NCI-H2171 treated with DMSO at 0.1 percent for 48 hours (cell line): Measurements from ENCODE around the gene DYSF.
A peak's percentile ranks its signal among the peaks of the same experiment; 100 is the strongest.

Experiments
- DNase-seq: peaks from one replicate; lab custom pipeline; 2025; lab: John Stamatoyannopoulos, UW

DYSF gene

DNA sequence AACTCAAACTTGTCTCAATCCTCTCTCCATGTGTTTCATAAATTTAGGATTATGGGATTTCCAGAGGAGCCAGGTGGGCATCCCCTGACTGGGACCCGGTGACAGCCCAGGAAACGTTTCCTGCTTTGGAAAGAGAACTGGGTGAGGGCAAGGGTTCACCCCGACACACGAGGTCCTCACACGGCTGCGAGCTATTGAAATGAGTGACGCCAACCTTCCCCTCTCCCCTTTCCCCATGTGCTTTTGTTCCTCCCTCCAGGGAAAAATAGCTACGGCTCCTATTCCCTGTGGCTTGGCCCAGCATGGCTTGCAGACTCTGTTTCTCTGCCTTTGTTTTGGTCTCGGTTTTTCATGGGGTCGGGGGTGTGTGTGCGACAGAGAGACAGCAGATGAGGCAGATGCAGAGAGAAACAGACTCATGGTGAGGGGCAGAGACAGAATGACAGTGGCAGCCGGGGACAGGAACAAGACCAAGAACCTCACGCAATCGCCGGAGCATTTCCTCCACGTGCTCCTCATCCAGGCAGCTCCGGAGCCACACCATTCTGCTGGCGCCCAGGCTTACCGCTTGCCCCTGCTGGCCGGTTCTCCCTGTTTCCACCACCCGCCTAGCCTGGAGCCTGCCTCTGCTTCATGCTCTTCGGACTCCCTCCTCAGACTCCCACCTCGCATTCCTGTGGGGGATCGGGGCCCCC lies 238.5 kb downstream of the DYSF start:
- DNase-seq = no peak

DNA sequence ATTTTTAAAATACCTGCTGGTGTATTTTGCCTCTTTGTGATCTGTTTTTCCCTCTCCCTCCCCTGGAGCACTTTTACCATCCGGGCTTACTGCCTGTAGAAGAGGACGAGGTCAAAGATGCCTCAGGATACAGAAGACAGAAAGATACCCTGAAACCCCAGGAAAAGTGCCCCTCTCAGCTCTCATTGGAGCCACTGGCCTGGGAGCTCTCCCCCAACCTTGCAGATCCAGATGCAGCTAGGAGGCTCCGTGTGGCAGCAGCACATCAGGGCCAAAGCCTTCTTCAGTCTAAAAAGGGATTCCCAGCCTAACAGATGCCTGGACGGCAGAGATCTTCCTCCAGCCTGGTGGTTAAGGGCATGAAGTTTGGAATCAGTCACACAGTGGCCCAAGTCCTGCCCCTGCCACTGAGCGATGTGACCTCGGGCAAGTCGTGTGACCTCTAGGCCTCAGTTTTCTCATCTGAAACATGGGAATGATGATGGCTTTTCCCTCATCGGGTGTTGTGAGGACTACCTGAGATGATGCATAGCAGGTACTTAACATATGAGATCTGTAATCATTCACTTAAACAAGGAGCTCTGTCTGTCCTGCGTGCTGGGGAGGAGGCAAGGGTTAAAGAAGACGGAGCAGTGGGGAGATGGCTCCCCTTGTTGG lies 239.4 kb downstream of the DYSF start:
- DNase-seq = no peak

DNA sequence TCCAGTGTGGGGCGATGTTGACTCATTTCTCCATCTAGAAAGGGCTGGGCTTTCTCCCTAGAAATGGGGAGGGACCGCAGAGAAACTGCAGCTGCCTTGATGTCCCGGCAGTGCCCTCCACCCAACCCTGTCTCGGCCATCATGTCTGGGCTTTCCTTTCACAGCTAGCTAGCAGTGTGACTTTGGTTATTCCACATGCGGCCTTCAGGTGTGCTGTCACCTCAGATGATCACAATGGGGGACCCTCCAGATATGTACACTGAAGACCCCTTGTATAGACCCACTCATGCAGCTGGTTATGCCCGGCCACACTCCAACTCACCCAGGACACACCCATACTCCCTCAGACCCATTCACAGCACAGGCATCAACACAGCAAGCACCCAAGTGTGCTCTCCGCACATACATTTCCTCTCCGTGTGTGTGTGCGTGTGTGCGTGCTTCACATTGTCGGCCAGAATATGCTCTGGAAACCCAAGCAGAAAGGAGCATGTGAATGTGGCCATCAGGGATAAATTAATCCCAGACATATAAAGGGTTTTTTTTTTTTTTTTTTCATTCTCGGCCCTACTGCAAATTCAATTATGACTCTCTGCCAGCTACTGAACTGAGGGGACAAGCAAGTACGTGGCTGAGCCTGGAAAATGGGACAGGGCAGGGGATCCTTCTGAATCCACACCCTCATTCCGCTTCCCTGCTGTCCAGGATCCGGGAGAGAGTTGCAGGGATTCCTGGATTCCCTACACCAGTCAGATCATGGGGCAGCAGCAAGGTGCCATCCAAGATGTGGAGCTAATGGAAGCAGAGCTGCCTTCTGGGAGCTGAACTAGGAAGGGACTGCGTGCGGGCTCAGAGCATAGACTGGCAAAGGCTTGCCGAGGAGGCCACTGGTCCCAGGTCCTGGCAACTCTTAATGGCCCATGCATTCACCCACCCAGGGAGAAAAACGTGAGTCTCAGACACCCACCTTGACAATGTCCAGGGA lies 240.2 kb downstream of the DYSF start:
- no peak for DNase-seq

DNA sequence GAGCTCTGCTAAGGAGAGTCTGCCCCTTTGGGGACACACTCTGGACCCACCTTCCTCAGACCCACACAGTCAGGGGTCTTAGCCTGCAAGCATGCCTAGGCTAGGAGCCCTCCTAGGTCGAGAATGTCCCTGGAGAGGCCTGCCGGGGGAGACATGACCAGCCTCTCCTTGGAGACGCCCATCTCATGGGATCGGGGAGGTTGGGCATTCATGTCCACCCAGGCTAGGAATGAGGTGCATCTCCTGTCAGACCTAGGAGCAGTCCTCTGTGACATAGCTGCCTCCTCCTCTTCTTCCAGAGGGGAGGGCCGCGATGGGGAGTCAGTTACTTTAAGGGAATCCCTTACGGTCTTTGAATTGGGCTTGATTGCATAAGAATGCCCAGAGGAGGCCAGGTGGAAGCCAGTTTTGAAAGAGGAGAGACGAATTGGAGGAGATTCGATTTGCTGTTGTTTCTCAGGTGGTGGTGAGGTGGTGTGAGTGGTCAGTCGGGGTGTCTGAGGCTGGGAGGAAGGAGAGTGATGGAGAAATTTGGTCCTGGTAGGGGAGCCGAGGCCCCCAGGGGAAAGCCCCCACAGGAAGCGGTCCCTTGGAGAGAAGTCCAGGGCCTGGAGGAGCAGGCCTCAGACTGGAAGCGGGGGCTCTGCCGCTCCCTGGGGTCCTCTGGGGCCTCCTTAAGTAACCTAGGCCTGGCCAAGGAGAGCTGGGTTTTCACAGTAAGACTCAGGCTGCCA lies 241.3 kb downstream of the DYSF start:
- no peak for DNase-seq

DNA sequence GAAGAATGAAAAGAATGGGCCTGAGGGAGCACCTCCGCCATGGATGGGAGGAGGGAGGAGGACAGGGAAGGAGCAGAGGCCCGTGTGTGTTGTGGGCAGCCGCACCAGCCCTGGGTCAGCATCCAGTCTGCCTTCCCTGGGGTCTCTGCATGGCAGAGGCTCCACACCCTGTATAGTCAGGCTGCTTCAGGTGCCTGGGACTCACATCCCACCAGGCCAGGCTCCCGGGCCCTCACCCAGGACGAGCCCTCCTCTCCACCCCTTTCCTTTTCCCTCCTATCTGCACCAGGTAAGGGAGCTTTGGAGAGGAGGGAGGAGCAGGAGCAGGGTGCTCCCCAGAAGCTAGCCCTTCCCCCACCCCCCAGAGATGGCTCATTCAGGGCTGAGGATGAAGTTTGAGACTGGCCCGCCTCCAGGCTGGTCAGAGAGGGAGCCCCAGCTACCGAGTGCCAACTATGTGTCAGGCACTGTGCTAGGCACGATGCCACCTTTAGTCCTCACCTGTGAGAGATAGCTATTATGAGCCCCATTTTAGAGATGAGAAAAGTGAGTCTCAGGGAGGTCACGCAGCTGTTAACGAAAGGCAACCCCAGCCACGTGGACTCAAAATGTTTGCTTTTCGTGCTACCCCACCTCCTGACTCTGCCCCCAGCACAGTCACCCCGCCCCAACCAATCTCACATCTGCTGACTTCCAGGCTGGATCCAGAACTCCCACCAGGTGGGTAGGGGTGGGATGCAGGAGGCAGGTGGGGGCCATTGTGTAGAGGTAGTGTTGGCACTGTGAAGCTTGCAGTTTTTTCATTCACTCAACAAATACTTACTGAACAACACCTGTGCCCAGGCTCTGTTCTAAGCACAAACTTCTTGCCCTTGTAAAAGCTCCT lies 242.1 kb downstream of the DYSF start:
- DNase-seq = no peak

DNA sequence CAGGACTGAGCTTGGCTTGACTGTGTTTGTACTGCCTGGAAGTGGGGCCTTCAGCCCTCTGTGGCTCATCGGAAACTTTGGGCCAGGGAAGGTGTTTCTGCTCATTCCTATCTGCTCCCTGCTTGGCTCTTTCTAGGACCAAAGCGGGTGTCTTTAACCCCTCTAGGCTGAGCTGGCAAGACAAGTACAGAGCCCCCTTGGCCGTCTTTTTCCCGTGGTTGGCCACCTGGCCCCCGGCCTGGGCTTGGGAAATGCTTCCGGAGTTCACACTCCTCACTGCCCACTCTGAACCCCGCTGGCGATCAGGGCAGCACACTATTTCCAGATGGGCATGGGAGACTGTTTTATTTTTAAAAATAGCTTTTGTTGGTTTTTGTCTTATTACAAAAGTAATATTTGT lies 243.0 kb downstream of the DYSF start:
- no peak for DNase-seq

DNA sequence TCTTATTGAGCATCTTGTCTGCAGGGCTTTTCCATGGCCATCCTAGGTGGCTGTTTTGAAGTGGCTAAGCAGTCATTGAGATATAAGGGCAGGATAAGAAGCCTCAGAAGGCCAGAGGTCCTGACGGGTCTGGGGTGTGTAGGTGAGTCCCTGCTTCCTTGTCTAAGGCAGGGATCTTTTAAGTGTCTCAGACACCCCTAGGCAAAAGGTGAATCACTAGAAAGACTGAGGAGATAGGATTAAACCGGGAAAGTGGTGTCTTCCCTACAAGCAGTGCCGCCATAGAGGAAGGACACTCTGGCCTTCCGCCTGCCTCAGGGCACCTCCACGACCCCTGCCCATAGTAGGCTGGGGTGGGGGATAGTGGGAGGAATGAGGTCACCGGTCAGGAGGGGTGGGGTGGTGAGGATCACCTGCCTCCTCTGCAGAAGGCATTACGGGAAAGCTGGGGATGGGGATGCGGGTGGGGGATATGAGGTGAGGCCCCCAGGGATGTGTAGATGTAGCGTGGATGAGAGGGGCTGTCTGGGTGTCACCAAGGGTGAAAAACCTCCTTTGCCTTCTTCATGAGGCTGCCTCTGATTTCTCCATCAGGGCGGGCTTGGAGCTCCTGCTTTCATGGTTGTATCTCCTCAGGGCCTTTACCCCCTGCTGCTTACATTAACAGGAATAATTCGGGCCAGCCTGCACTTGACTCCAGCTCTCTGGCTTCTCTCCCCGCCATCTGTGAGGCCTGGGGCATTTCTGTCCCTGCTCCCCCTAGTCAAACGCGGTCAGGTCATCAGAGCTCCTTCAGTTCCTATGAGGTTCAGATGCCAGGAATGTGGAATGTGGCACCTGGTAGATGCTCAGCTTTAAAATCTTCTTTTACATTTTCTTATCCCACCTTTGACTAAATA lies 244.0 kb downstream of the DYSF start:
- peak; percentile 27 for DNase-seq

DNA sequence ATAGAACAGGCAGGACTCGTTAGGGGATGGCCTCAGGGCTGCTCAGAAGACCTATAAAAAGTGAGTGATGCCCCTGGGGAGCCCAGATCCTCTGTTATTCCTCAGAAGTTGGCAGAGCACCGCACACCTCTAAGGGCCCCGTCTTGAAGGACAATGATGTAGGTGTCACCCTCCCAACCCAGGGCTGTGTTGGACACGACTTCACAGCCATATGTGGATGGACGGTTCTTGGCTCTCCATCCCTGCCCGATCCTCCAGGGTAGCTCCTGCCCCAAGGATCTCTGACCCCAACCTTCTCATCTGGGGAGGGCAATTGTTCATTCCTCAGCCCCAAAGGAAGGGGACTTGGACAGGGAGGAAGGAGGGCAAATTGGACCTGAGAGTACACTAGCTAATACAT lies 246.1 kb downstream of the DYSF start:
- DNase-seq = no peak

DNA sequence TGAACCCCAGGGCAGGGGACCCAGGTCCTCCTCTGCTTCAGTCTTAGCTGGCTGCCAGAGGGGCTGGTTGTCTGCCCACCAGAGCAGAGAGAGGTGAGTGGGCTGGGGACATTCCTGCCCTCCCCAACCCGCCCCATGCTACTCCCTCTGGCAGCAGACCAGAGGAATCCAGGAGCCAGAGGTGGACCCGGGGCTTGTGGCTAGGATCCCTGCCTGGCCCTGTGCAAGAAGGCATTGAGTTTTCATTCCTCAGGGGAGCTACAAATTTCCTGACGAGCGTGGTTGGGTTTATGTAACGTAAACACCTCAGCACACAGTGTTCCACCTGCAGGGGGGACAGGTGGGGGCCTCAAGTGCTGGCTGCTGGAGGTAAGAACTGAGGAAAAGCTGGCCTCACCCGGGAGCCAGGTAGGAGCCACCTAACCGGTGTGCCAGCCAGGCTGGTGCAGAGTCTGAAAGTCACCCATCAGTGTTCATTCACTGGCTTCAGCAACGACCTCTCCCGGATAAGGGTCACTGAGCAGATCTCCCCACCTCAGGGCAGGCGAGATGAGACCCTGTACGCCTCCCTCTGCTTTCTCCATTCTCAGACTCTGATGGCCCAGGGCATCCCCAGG lies 246.8 kb downstream of the DYSF start:
- DNase-seq = peak; percentile 40

DNA sequence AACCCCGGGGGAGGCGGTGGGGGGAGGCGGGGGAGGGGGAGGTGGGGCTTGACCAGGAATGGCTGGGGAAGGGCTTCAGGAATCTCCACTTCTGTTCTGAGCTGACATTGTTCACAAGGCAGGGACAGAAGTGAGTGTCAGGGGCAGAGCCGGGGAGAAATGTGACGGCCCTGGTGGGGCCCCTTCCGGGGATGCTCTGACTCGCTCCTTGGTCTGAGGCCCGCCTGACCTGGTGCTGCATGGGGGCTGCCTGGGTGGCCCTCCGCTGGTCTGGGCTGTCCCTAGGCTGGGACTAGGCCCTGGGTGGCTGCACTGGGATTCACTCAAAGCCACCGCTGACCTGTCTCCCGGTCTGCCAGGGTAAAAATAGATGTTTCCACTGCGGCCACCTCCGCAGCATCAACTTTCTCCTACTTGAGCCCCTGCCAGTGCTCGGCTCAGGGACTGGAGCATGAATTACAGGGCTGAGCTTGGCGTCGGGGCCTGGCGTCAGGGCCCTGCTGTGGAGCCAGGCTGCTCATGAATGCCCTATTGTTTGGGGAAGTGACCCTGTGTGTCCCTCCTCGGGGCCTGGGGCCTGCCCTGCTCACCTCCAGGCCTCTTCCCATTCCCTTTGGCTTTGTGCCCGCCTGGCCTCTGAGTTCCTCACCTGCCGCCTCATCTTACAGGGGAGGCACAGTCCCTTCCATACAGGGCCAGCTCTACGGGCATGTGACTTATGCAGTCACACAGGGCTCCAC lies 247.5 kb downstream of the DYSF start:
- DNase-seq = no peak

DNA sequence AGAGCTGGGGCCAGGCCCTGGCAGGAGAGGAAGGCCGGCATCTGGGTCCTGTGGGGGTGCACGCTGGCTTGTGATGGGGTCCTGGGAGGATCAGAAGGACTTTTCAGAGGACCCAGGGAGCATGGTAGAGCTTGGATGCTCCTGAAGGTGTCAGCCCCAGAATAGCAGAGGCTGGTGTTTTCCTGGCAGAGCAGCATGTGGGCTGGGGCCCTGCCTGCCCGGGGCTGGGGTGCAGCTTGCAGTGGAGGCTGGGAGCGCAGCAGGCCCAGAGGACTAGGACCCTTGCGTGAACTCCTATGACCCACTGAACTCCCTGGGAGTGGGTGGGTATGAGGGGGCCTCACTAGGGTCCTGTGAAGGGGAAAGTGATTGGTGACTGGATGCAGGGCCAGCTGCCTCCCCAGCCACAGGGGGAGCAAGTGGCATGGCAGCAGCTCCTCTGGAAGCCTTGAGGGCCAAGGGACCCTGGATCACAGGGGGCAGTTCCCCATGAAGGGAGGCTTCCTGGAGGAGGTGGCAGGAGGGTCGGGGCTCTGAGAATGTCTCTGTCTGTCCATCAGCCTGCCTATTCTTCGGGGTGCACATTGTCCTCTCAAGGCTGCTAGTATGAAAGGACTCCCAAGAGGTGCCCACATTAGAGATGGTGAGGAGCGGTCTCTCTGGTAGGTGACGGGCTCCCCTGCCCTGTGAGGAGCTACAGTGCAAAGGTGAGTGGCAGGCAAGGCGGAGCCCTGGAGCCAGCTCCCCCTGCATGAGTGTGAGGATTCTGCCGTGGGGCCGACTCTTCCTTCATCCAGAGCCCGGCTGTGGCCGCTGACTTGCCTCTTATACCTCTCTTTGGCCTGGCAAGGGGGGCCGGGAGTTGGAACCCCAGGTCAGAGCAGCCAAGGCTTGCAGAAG lies 249.0 kb downstream of the DYSF start:
- DNase-seq = no peak

DNA sequence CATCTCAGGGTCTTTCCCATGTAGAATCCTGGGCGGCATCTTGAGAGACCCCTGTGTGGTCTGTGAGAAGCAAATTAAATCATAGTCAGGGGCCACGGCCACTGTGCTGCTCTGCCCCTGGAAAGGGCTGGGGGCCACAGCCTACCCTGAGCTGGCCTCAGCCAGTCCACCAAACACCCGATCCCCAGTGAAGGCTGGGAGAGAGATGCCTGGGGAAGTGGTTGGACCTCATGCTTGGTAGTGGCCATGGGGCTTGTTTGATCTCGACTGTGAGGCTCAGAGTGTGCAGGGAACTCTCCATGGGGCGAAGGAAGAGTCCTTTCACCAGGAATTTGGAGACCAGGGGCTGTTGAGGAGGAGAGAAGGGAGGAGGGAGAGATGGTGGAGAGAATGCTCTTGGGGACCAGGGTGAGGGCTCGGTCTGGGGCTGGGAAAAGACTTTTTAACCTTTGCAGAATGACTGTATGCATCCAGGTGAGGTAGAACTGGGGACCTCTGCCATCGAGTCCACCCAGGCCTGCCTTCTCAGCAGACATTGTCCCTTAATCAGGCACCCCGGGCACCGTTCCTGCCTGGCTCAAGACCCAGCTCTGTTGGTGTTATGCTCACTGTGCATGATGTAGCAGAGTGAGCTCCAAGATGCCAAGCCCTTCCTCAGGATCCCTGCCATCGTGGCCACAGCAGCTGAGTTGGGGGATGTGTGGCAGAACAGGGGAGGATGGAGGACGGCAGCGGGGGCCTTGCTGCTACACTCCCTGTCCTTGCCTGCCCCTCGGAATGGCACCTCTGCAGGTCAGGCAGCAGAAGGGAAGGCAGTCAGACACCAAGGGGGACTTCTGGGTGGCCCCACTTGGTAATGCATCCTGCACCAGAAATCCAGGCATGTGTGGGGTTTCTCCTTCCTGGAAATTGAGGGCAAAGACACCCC lies 249.9 kb downstream of the DYSF start:
- no peak for DNase-seq

DNA sequence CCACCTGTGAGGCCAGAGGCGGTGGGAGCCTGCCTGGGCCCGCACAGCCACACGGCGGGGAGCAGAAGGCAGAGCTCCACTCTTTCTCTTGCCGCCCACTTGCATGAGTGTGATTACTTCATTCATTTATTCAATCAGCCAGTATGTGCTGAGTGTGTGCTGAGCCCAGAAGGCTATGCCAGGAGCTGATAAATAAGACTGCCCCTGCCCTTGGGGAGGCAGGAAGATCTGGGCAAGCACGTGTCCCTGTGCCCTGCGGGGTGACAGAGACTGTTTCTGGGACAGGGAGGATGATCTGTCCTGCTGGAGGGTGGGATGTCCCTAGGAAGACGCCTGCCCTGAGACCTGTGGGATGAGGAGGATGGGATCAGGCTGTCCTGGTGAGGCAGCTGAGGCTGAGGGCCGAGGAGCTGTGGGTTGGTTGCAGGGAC lies 250.8 kb downstream of the DYSF start:
- no peak for DNase-seq

DNA sequence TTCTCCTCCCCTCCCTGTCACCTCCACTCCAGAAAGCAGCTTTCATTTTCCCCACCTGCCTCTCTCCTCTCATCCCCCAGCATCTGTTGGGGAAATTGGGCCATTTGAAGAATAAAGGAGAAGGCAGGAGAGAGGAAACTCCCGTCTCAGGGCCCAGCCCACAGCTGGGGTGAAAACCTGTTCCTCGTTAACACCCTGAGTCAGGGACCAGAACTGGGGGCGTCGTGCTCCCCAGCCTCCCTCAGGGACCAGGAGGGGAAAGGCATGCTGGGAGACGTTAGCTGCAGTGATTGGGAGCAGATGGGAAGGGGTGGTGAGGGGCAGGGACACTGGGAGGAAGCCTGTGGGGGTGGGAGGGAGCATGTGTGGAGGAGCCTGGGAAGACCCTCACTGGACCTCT lies 251.3 kb downstream of the DYSF start:
- DNase-seq = peak; percentile 18

DNA sequence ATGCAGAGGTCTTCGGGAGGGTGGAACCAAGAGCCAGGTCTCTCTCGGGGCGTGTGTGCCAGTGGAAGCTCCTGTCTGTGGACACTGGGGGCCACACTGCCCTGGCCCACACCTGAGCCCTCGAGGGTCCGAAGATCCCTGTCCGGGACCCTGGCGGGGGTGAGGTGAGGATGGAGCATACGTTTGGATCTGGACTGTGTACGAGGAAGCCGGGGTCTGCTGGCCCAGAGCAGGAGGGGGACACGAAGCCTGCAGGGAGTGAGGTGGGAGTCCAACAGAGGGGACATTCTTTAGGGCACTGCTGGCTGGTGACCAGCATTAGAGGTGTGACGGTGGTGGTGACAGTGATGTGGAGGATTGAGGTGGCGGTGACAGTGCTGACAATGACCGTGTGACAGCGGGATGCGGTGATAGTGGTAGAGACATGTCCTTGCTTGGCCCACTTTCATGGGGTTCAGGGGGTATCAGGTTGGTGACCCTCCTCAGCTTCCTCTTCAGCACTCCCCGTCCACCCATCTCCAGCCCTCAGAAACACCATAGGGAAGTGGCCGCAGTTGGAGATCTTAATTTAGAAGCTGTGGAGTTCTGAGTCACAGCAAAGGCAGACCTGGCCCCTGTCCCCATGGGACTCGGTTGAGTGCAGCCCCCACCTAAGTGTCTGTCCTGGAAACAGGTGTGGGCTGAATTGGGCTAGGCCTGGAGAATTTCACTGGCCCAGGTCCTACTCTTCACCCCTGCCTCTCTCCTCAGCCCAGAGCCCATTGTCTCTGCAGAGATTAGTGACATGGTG lies 252.0 kb downstream of the DYSF start:
- DNase-seq = no peak

DNA sequence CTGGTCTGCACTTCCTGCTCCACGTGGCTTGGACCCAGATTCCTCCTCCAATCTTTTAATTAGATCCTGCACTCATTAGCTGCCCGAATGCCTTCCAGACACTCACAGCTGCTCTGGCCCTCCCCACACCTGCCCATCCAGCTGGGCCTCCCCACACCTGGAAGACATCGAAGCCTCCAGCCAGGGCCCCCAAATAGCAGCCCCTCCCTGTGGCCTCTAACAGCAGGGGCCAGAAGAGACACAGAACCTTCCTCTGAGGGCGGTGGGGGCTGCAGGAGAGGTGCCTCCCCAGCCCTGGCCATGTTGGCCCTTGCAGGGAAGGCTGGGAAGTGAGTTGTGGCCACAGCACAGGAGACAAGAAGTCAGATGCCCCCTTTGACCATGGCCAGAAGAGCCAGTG lies 252.8 kb downstream of the DYSF start:
- peak; percentile 13 for DNase-seq
